Islet precursor cell (in vitro differentiated cells): Measurements from ENCODE around the gene CAMKMT.
"Not testable (repeated sequence)": the region's sequence is repeated elsewhere in the genome, so short reads cannot be mapped to it uniquely, and the experiment has no call there.

ENCODE experiments used
- DNase-seq: peaks from one replicate; pipeline ENCODE4 v3.0.0-alpha.2; 2018

The CAMKMT gene

DNA sequence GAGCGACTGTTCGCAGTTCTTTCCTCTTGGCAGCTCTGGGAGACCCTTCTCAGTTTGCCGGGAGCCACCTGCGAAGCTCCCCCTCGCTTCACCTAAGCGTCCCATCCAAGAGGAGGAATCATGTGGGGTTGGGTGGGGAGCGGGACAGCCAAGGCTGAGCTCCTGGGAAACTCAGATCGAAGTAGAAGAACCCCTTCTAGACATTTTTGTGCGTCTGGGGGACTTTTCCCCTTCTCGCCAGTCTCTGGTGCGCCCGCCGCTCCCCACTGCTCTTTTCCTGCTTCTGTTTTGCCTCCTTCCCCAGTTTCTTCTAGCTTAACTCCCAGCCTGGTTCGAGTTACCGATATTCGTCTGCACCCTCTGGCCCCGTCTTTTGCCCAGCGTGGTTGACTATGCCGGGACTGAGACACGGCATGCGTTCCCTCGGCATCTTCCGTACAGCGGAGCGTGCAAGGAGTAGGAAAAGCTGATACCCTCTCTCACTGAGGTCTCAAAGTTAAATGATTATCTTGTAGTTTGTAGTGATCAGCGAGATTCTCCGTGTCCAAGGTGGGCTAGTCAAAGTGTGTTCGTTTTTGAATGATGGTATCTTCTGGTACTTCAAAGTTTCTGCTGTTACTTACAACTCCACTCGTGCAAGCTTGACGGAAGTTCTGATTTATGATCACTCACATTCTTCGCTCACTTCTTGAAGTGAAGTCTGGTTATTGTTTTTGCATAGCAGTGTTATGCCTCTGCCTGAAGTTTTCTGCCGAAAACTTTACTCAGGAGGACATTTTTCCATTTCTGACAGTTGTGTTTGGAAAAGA lies 664 bp downstream of the CAMKMT start:
- peak; percentile 68 for DNase-seq

GRCh38 chr2:44364604-44365003 lies 2.9 kb downstream of the CAMKMT start:
- no peak for DNase-seq

GRCh38 chr2:44367591-44367990 lies 5.8 kb downstream of the CAMKMT start:
- DNase-seq, result no peak

GRCh38 chr2:44369392-44369791 lies 7.6 kb downstream of the CAMKMT start:
- no peak for DNase-seq

- DNase-seq, result no peak
These were observed 9.7 kb downstream of the CAMKMT start for GRCh38 chr2:44371445-44371844.

DNA sequence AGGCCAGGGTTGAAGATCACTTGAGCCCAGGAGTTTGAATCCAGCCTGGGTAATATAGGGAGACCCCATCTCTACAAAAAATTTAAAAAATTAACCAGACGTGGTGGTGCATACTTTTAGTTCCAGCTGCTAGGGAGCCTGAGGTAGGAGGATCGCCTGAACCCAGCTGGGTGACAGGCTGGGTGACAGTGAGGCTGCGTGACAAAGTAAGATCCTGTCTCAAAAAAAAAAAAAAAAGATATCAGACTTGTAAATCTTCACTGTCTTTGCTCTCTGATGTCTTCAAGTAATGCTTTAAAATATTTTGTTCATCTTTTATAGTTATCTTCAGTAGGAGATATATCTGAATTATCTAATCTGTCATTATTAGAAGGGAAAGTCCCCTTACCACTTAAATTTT lies 10.5 kb downstream of the CAMKMT start:
- DNase-seq, result no peak

GRCh38 chr2:44377486-44377885 lies 15.7 kb downstream of the CAMKMT start:
- no peak for DNase-seq

DNA sequence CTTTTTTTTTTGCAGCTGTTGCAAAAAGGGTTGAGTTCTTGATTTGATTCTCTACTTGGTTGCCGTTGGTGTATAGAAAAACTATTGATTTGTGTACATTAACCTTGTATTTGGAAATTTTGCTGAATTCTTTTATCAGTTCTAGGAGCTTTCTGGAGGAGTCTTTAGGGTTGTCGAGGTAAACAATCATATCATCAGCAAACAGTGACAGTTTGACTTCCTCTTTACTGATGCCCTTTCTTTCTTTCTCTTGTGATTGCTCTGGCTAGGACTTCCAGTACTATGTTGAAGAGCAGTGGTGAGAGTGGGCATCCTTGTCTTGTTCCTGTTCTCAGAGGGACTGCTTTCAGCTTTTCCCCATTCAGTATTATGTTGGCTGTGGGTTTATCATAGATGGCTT lies 23.5 kb downstream of the CAMKMT start:
- DNase-seq, result not testable (repeated sequence)

- no peak for DNase-seq
These were observed 27.1 kb downstream of the CAMKMT start for GRCh38 chr2:44388877-44389276.

- no peak for DNase-seq
These were observed 28.1 kb downstream of the CAMKMT start for GRCh38 chr2:44389895-44390294.

DNA sequence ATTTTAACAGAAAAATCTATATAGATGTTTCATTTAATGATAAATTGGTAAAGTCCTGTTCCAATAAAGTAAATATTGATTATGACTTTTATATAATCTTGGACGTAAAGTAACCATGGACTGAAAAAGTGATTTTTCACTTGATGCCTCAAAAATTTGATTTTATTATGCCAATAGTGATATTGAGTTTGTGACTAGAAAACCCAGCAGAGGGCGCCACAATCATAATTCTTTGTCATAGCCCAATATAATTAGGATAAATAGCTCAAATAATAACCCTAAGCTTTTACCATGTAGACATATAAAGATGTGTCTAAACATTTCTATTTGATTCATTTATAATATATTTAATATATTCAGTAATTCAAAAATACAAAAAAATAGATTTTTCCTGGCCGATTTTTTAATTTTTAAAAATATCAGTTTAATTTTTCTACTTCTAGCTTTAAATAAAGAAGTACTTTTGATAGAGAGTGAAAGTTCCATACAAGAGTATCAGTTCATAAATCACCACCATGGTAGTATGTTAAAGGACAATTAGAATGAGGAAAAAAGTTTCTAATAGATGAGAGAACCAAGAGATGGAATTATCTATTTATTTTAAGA lies 30.7 kb downstream of the CAMKMT start:
- no peak for DNase-seq

DNA sequence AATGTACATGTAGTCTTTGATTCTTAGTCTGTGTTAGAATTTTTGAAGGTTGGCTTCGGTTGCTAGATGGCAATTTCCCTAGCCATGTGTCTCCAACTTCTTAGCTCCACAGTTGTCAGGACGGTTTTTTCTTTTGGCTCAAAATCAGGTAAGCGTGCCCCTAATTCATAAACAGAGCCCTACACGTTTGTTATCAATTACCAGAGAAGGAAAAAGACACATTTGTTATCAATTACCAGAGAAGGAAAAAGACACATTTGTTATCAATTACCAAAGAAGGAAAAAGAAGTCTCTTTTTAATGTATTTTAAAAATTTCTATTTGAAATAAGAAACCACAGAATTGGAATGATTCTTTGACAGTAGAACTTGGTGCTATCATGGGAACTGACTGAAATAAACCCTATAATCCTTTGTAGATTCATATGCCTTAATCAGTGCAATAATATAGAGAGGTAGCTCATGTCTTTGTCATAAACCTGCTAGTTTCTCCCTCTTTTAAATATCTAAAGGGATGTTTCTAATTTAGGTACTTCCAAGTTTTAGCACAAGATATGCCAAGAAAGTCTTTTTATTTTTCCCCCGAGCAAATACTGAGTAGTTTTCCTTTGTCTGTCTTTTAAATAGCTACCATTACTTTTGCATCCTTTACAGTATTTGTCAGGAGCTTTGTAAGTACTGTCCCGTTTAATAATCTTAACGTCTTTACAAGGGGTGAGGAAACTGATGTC lies 35.9 kb downstream of the CAMKMT start:
- no peak for DNase-seq

GRCh38 chr2:44398243-44398897 lies 36.6 kb downstream of the CAMKMT start:
- DNase-seq, result no peak

DNA sequence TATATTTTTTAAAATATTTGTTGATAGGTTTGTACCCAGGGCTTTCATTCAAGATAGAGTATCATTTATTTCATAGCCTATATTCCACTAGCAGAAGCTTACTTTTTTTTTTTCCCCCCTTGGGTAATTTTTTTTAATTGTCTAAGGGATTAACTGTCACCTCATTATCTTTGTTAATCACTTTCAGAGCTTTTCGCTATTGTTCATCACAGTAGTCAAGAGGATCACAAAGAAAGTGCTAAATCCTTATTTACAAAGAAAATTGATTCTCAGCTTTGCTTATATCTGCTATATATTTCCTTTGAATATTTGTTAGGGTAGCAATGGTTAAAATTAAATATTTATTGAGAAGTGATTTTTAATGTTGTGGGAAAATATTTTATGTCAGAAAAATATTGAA lies 59.0 kb downstream of the CAMKMT start:
- DNase-seq, result no peak

GRCh38 chr2:44424211-44424610 lies 62.5 kb downstream of the CAMKMT start:
- DNase-seq, result no peak

- DNase-seq, result no peak
These were observed 67.3 kb downstream of the CAMKMT start for GRCh38 chr2:44429034-44429433.

DNA sequence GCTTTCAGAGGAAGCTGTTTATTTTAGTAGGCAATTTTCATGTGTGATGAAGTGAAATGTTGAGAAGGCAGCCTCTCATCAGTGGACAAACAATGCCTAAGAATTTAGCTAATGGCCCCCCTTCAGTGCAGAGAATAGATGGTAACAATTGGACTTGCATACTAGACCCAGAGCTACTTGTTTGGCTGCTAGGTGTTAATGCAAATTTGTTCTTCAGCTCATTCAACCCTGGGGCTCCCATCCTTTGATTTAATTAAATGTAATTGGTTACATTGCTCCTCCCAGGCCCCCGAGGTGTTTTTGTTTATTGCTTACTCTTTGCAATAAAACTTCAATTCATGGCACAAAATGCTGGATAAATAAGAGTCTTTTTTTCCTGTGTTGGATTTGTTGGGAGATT lies 68.6 kb downstream of the CAMKMT start:
- no peak for DNase-seq

DNA sequence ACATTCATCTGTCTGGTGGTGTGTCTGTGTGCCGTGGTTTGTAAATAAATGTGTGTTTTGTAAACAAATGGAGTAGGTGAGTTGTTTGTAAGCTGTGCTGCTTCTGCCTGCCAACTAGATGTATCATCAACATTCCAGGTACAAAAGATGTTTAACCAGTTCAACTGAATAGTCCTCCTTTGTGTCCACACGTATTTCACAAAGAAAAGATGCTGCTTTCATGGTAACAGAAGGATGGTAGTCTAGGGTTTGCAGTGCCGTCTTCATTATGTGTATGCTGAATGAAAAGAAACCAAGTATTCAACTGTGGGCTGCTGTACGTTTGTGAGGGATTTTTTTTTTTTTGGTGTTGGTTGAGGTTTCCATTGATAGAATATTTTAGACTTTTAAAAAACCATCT lies 72.1 kb downstream of the CAMKMT start:
- peak; percentile 77 for DNase-seq

- no peak for DNase-seq
These were observed 79.5 kb downstream of the CAMKMT start for GRCh38 chr2:44441200-44441599.

DNA sequence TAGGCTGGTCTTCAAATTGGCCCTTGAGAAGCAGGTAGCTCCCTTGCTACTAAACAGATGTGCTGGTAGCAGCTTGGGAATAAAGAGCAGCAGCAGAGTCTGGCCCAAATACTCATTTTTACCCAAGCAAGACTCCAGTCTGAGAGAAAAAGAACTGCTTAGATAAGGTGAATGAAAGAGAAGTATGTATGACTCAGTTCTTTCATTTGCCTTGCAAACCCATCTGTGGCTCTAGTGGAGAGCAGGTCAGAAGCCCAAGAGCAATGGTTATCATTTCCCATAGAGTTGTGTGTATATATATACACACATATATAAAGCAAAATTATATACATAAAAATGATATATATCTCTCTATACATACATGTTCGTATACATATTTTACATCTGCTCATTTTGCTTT lies 80.3 kb downstream of the CAMKMT start:
- DNase-seq, result no peak

DNA sequence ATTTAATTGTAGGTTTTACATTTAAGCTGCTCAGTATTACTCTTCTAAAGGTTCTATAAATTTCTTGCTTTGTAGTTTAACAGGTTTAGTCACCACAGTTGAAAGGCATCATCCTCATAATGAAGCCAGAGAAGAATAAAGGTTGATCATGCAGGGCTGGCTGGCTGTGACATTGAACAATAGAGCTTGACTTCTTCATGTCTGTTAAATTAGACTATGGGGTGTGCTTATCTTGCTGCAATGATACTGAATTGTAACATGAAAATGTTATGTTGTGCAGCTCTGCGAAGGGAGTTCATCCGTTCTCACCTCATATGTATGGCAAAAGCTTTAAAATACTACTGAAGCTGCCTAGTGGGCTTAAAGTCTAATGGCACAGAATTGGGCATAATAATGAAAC lies 81.8 kb downstream of the CAMKMT start:
- no peak for DNase-seq

GRCh38 chr2:44444881-44445280 lies 83.1 kb downstream of the CAMKMT start:
- no peak for DNase-seq

DNA sequence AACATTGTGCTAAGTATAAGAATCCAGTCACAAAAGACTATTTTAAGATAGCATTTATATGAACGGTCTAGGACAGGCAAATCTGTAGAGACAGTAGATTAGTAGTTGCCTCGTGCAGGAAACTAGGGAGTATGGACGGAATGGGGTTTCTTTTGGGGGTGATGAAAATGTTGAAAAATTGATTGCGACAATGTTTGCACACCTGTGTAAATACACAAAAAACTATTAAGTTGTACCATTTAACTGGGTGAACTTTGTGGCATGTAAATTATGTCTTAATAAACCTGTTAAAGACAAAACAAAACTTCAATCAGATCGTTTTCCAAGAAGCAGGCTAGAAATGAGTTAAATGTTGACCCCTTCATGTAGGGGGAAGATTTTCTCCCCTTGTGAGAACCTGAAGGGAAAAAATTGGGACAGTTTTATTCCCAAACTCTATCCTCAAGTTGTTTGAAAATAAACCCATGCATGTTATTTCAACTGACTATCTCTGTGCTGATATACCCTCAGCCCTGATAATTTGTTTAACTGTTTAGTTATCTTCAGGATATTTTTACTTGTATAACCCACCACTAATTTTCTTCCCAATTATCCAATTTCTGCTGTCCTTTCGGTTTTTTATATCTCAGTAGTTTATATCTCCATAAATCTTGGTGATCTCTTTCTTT lies 87.2 kb downstream of the CAMKMT start:
- no peak for DNase-seq
